Measurements from ENCODE around the gene CORIN. TPM values are rescaled to one million over a fixed set of nuclear protein-coding genes. Genes with fewer than 3 reads are reported as not detected.

CORIN gene
- total RNA-seq, 4 donors from 2014 or later, result 0.49 to 5.3 (median 4.4) TPM; not detected in 1

GRCh38 chr4:47749858-47750257, 88.0 kb downstream of the CORIN start:
- TF ChIP-seq CTCF (IDR thresholded peaks at IDR 0.05; ENCODE audit: low read depth), result no peak

- no peak for TF ChIP-seq CTCF (IDR thresholded peaks at IDR 0.05; ENCODE audit: low read depth)
Measured at GRCh38 chr4:47749060-47749459, 88.8 kb downstream of the CORIN start.

DNA sequence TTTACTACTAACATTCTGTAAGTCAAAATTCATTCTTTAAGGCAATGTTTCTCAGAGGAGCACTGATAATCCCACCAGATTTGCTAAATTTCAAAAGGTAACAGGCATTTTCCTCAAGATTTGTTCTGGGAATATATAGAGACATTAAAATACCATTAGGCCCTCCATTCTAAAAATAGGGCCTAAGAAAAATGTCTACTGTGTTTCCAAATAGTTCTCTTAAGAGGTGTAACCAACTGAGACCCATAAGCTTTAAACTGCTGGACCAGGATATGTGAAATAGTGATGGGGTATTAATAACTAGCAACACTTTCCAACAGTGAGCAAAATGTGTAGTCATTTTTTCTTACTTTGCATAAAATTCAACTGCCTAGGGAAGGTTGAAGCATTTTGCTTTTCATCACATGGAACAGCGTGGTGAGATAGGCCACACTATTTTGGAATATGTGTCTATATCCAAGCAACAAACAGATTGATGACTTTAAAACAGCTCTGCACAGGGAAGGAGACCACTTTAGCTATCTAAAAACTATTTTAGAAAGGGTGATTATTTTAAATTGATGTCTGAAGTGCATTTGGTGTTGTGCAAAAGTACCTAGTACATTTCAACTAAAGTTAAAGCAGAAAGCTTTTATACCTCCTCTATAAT, 89.9 kb downstream of the CORIN start:
- no peak for TF ChIP-seq CTCF (IDR thresholded peaks at IDR 0.05; ENCODE audit: low read depth)

- TF ChIP-seq CTCF (IDR thresholded peaks at IDR 0.05; ENCODE audit: low read depth), result no peak
Measured at GRCh38 chr4:47747211-47747610, 90.7 kb downstream of the CORIN start.

GRCh38 chr4:47746122-47746521, 91.7 kb downstream of the CORIN start:
- no peak for TF ChIP-seq CTCF (IDR thresholded peaks at IDR 0.05; ENCODE audit: low read depth)

DNA sequence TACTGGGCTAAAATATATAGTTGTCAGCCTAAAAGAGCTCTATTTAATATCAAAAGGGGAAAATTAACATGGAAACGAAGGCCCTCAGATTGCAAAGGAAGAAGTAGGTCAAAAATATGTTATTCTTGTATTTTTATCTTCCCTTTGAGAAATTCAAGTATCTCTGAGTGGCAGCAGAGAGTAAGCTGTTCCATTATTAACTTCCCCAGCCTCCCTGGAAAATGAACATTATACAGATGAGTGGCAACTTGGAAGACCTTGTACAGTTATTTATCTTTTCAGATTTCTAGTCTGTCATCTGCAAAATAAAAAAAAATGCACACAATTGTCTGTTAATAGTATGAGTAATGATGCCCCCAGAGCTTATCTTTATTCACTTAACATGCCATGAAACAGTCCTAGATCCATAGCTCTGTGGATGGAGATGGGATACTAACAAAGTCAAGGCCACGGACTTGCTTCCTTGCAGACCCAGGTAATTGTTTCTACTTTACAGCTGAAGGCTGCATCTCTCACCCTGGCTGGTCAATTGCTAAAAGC, 93.0 kb downstream of the CORIN start:
- TF ChIP-seq CTCF (IDR thresholded peaks at IDR 0.05; ENCODE audit: low read depth), result no peak

DNA sequence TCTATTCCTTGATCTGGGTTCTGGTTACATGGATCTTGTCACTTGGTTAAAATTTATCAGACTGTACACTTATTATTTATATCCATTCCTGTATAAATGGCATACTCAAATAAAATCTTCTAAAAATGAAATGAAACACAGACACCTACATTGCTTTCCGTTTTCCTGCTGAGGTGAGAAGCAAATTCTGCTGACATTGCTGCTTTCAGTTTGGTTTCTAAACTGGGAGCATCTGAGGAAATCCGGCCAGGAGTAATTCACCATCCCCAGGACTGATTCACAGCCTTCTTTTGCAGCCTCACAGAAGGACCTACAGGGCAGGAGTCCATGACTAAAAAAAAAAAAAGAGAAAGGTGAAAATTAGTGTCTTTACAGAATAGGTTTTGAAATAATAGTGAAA, 93.6 kb downstream of the CORIN start:
- no peak for TF ChIP-seq CTCF (IDR thresholded peaks at IDR 0.05; ENCODE audit: low read depth)
